HG03575 (cell line): ENCODE measurements around the gene KRTAP10-3.

Source experiments
- ATAC-seq: cut with Tn5 transposase; IDR thresholded peaks from one replicate; pipeline ENCODE4 v1.9.1; 2021; ENCODE audit not compliant: unreplicated experiment, insufficient number of reproducible peaks, low FRiP score; ENCODE audit errors: extremely low read depth

KRTAP10-3 gene

GRCh38 chr21:44511219-44511937, 47.2 kb downstream of the KRTAP10-3 start:
- ATAC-seq: no peak

GRCh38 chr21:44510508-44511218, 47.9 kb downstream of the KRTAP10-3 start:
- no peak for ATAC-seq

- no peak for ATAC-seq
Observed at GRCh38 chr21:44510109-44510507, 48.5 kb downstream of the KRTAP10-3 start.

GRCh38 chr21:44509539-44509938, 49.1 kb downstream of the KRTAP10-3 start:
- ATAC-seq: no peak

- ATAC-seq: no peak
Observed at GRCh38 chr21:44508711-44509445, 49.7 kb downstream of the KRTAP10-3 start.

- ATAC-seq: no peak
Observed at GRCh38 chr21:44508426-44508710, 50.2 kb downstream of the KRTAP10-3 start.
